ENCODE results near the gene ECI1. TPM values are rescaled to one million over a fixed set of nuclear protein-coding genes. Genes with fewer than 3 reads are reported as not detected.

ECI1 gene
- total RNA-seq, 2 experiments from 2014 or later, result 10.1 to 12.5 TPM

- H3K27me3 Mint-ChIP-seq, result no peaks in the 10 kb centered on the region
- H3K9me3 Mint-ChIP-seq, result no peaks in the 10 kb centered on the region
- no peaks in the 10 kb centered on the region for H3K9me3 ChIP-seq (ENCODE audit: control insufficient read depth in 1 of 2, insufficient read depth in 1 of 2, low read length in 2 of 2)
- peaks cover 5% of the 10 kb centered on the region for H3K36me3 ChIP-seq (ENCODE audit: insufficient read depth, low read length)
- ChIA-PET CTCF (no interaction called here), POLR2A (no interaction called here)
- intact Hi-C loops (cut with DNase I, micrococcal nuclease), result no loop called here
- no peak overlapping the region for H3K4me3 ChIP-seq (ENCODE audit: low read length)
- H3K36me3 Mint-ChIP-seq (ENCODE audit: low read depth), result peaks cover 5% of the 10 kb centered on the region
- H3K27ac ChIP-seq (ENCODE audit: low read depth in 1 of 2, low read length in 2 of 2), result no peak overlapping the region
- no peaks in the 10 kb centered on the region for H3K4me1 Mint-ChIP-seq (ENCODE audit: low read depth)
- no peak overlapping the region for H3K27ac Mint-ChIP-seq
- ATAC-seq (ENCODE audit: poor library complexity), result no peak
- no peak for TF ChIP-seq CTCF (IDR thresholded peaks at IDR 0.05)
- H3K27me3 ChIP-seq (ENCODE audit: control insufficient read depth in 1 of 2, insufficient read depth in 2 of 2, low read length in 2 of 2), result no peaks in the 10 kb centered on the region
- no peak overlapping the region for H3K4me3 Mint-ChIP-seq
- no peak for DNase-seq
- no peaks in the 10 kb centered on the region for H3K4me1 ChIP-seq (ENCODE audit: insufficient read depth, low read length)
Observed at GRCh38 chr16:2286550-2286949, 35.2 kb upstream of the ECI1 start.

DNA sequence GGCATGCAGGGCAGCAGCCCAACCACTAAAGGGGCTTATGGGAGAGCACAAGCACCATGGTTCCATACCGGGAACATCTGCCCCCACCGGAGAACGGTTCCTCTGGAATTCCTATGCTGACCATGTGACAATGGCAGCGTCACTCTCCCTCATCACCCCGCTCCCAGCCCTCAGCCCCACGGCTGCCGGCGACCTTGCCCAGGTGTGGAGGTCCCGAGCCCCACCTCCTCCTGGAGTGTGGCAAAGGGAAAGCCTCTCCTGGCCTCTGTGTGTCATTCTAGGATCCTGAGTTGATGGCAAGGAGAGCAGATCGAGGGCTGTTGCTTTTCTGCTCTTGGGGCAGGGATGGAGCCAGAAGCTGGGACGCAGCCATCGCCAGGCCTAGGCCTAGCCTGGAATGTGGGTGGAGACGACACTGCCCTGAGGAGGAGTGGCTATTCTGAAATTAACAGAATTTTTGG lies 34.4 kb upstream of the ECI1 start:
- no peaks in the 10 kb centered on the region for H3K4me1 Mint-ChIP-seq (ENCODE audit: low read depth)
- Histone ChIP-seq H3K4me3 (ENCODE audit: low read length) (no peak overlapping the region), H3K27me3 (ENCODE audit: control insufficient read depth in 1 of 2, insufficient read depth in 2 of 2, low read length in 2 of 2) (no peaks in the 10 kb centered on the region), H3K27ac (ENCODE audit: low read depth in 1 of 2, low read length in 2 of 2) (no peak overlapping the region), H3K9me3 (ENCODE audit: control insufficient read depth in 1 of 2, insufficient read depth in 1 of 2, low read length in 2 of 2) (no peaks in the 10 kb centered on the region), H3K4me1 (ENCODE audit: insufficient read depth, low read length) (no peaks in the 10 kb centered on the region), H3K36me3 (ENCODE audit: insufficient read depth, low read length) (peaks cover 5% of the 10 kb centered on the region)
- peaks cover 5% of the 10 kb centered on the region for H3K36me3 Mint-ChIP-seq (ENCODE audit: low read depth)
- ChIA-PET CTCF (no interaction called here), POLR2A (no interaction called here)
- H3K4me3 Mint-ChIP-seq, result no peak overlapping the region
- H3K9me3 Mint-ChIP-seq, result no peaks in the 10 kb centered on the region
- no peak overlapping the region for H3K27ac Mint-ChIP-seq
- no peaks in the 10 kb centered on the region for H3K27me3 Mint-ChIP-seq
- DNase-seq (no peak), ATAC-seq (ENCODE audit: poor library complexity) (no peak)
- intact Hi-C loops (cut with DNase I, micrococcal nuclease), result no loop called here
- no peak for TF ChIP-seq CTCF (IDR thresholded peaks at IDR 0.05)

DNA sequence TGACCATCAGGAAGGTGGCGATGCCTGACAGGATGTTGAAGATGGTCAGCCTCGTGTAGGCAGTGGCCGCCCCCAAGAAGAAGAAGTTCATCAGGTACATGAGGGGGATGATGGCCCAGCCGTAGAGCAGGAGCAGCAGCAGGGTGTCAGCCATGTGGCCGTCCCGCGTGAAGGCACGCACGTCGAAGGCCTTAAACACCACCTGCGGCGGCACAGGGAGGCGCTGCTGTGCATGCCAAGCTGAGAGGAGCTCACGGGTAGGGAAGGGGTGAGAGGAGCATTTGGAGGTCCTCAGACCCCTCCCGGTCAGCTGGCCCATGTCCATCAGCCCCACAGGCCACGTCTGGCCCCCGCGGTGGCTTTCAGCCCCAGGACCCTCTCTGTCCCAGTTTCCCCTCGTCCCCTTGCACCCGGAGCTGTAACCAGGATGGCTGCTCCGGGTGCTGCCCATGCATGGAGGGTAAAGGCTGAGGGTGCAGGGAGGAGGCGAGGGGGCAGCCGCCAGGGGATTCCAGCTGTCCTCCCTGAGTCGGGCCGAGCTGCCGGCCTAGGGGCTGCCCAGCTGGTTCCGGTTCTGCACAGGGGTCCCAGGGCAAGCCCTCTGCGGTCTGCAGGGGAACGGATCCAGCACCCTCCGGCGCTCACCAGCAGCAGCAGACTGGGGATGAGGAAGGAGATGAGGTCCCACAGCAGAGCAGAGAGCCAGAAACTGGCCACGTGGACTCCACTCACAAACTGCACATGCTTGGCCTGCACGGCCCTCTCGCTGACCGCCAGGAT lies 33.6 kb upstream of the ECI1 start:
- H3K27ac ChIP-seq (ENCODE audit: low read depth in 1 of 2, low read length in 2 of 2), result no peak overlapping the region
- ATAC-seq (ENCODE audit: poor library complexity) (no peak), DNase-seq (no peak)
- ChIA-PET POLR2A (no interaction called here), CTCF (no interaction called here)
- H3K9me3 Mint-ChIP-seq, result no peaks in the 10 kb centered on the region
- H3K36me3 Mint-ChIP-seq (ENCODE audit: low read depth), result peaks cover 5% of the 10 kb centered on the region
- intact Hi-C loops (cut with DNase I, micrococcal nuclease), result no loop called here
- no peak overlapping the region for H3K27ac Mint-ChIP-seq
- peaks cover 2% of the 10 kb centered on the region for H3K36me3 ChIP-seq (ENCODE audit: insufficient read depth, low read length)
- H3K4me3 Mint-ChIP-seq, result no peak overlapping the region
- no peaks in the 10 kb centered on the region for H3K4me1 Mint-ChIP-seq (ENCODE audit: low read depth)
- H3K27me3 ChIP-seq (ENCODE audit: control insufficient read depth in 1 of 2, insufficient read depth in 2 of 2, low read length in 2 of 2), result no peaks in the 10 kb centered on the region
- H3K4me1 ChIP-seq (ENCODE audit: insufficient read depth, low read length), result no peaks in the 10 kb centered on the region
- no peak overlapping the region for H3K4me3 ChIP-seq (ENCODE audit: low read length)
- H3K9me3 ChIP-seq (ENCODE audit: control insufficient read depth in 1 of 2, insufficient read depth in 1 of 2, low read length in 2 of 2), result no peaks in the 10 kb centered on the region
- no peaks in the 10 kb centered on the region for H3K27me3 Mint-ChIP-seq
- TF ChIP-seq CTCF (IDR thresholded peaks at IDR 0.05), result no peak

Measured in CD4-positive, alpha-beta T cell (primary cell).